GM12878 (cell line): Measurements from ENCODE around the gene MAP4K4. TPM values are rescaled to one million over a fixed set of nuclear protein-coding genes. Genes with fewer than 3 reads are reported as not detected.

ENCODE experiments used
- ATAC-seq: fragments of 200-7000 bp; cut with Tn5 transposase; 3 replicates; pipeline ENCODE4 v1.9.1; 2020; ENCODE audit warnings: mild to moderate bottlenecking, moderate library complexity
- BruUV-seq: library from RNA; stranded (reverse); fragments of 400-500 nt; replicated peaks from 2 replicates; lab custom pipeline; 2021; lab: Mats Ljungman, UMichigan
- CTCF ChIA-PET: fragments of 300-600 bp; sonication (Branson Sonifier 250); formaldehyde crosslinking; extraction: SDS; loops from one replicate; lab custom pipeline; 2021; ENCODE audit warnings: inconsistent platforms; lab: Yijun Ruan, JAX
- POLR2A ChIA-PET: fragments of 350-600 bp; formaldehyde crosslinking; extraction: SDS; loops from one replicate; lab custom pipeline; 2021; ENCODE audit warnings: inconsistent platforms; lab: Charles Lee
- RAD21 ChIA-PET: fragments of 300-600 bp; sonication (Branson Sonifier 250); formaldehyde crosslinking; loops from one replicate; lab custom pipeline; 2023; ENCODE audit warnings: antibody characterized with exemption; ENCODE audit not compliant: unreplicated experiment; lab: Charles Lee
- SMC1A ChIA-PET: fragments of 300-600 bp; sonication (Branson Sonifier 250); formaldehyde crosslinking; loops from one replicate; lab custom pipeline; 2023; ENCODE audit not compliant: unreplicated experiment, uncharacterized antibody; lab: Charles Lee
- DNase-seq: peaks from one replicate; pipeline ENCODE4 v3.0.0-alpha.2; 2011; ENCODE audit warnings: low read depth, low spot score
- FAIRE-seq: peaks from 3 replicates; lab custom pipeline; 2011; peaks lifted over from hg19 to GRCh38; lab: Jason Lieb, UNC
- H2AFZ ChIP-seq: 2 replicates; pipeline ENCODE4 v1.6.0; 2011; ENCODE audit warnings: low read depth, low read length, control low read depth; ENCODE audit not compliant: control insufficient read depth
- H3K27ac ChIP-seq: 2 replicates; pipeline ENCODE4 v1.5.1; 2011; ENCODE audit warnings: control low read depth; ENCODE audit not compliant: control insufficient read depth, insufficient read depth
- H3K27me3 ChIP-seq, 2 experiments: replicated peaks in 1 of 2; 2 replicates each; pipeline versions ENCODE4 v1.6.0 to v1.6.1; 2011; ENCODE audit warnings: low read length in 1 of 2; ENCODE audit not compliant: control insufficient read depth in 2 of 2, insufficient read depth in 2 of 2
- H3K36me3 ChIP-seq, 2 experiments: 2 replicates each; pipeline ENCODE4 v1.5.1; 2011; ENCODE audit warnings: low read length in 1 of 2; ENCODE audit not compliant: control insufficient read depth in 2 of 2, insufficient read depth in 2 of 2
- H3K4me1 ChIP-seq: 2 replicates; pipeline ENCODE4 v1.6.1; 2011; ENCODE audit warnings: mild to moderate bottlenecking, low read length, moderate library complexity, mixed read lengths; ENCODE audit not compliant: control insufficient read depth, insufficient read depth
- H3K4me2 ChIP-seq: 2 replicates; pipeline ENCODE4 v1.6.0; 2011; ENCODE audit warnings: control low read depth; ENCODE audit not compliant: control insufficient read depth, insufficient read depth
- H3K4me3 ChIP-seq: fragments of 200-600 bp; sonication (generic); 2 replicates; pipeline ENCODE4 v1.5.1; 2016
- H3K79me2 ChIP-seq: 2 replicates; pipeline ENCODE4 v1.6.0; 2011; ENCODE audit warnings: low read length; ENCODE audit not compliant: control insufficient read depth, insufficient read depth
- H3K9ac ChIP-seq: 2 replicates; pipeline ENCODE4 v1.8.0; 2011; ENCODE audit warnings: low read length, control low read depth, mixed read lengths; ENCODE audit not compliant: control insufficient read depth, insufficient read depth
- H3K9me3 ChIP-seq: replicated peaks from 3 replicates; pipeline ENCODE4 v1.5.1; 2011; ENCODE audit warnings: mild to moderate bottlenecking, low read length; ENCODE audit not compliant: control insufficient read depth, insufficient read depth
- H4K20me1 ChIP-seq: 2 replicates; pipeline ENCODE4 v1.6.0; 2011; ENCODE audit not compliant: control insufficient read depth, insufficient read depth
- CHD4 ChIP-seq: fragments of 200-600 bp; sonication (generic); IDR thresholded peaks from 2 replicates; pipeline ENCODE4 v1.6.1; 2016; ENCODE audit warnings: mild to moderate bottlenecking
- ETV6 ChIP-seq, 2 experiments: fragments of 450-650 bp in 1 of 2; IDR thresholded peaks in 1 of 2; conservative IDR thresholded peaks in 1 of 2; 2 replicates each; pipeline ENCODE4 v1.6.1; 2014; ENCODE audit warnings: antibody characterized with exemption in 1 of 2, borderline replicate concordance in 1 of 2, low read depth in 1 of 2, mild to moderate bottlenecking in 1 of 2, moderate library complexity in 1 of 2
- GABPA ChIP-seq: IDR thresholded peaks from 2 replicates; pipeline ENCODE4 v1.6.1; 2014; ENCODE audit warnings: antibody characterized with exemption, low read depth, mild to moderate bottlenecking, inconsistent platforms
- IRF4 ChIP-seq: IDR thresholded peaks from 2 replicates; pipeline ENCODE4 v1.6.1; 2011; ENCODE audit warnings: low read depth, low read length
- MYC ChIP-seq: IDR thresholded peaks from 2 replicates; pipeline ENCODE4 v1.6.1; 2011; ENCODE audit warnings: mild to moderate bottlenecking, low read length, moderate library complexity, inconsistent platforms; ENCODE audit not compliant: insufficient read depth, insufficient replicate concordance, insufficient read length, severe bottlenecking
- NBN ChIP-seq: fragments of 450-650 bp; IDR thresholded peaks from 2 replicates; pipeline ENCODE4 v1.6.1; 2016
- SIN3A ChIP-seq: IDR thresholded peaks from 2 replicates; pipeline ENCODE4 v1.6.1; 2012; ENCODE audit warnings: low read depth, low read length, improper control_type of control experiment
- TARDBP ChIP-seq: IDR thresholded peaks from 2 replicates; pipeline ENCODE4 v1.6.1; 2016; ENCODE audit warnings: borderline replicate concordance
- WGBS: methylation state at CpG from one replicate; pipeline ENCODE4 v1.1.6; 2016; ENCODE audit warnings: low lambda C conversion rate; ENCODE audit not compliant: insufficient replicate concordance, insufficient coverage; ENCODE audit errors: missing lambda C conversion rate; 5-methylcytosine and 5-hydroxymethylcytosine counted together
- in situ Hi-C: fragments of 300-500 bp; cut with MboI; formaldehyde crosslinking; loops from 9 replicates; pipeline ENCODE4 v1.14.3; 2018; ENCODE audit warnings: mixed read lengths
- intact Hi-C: fragments of 100-400 bp; cut with micrococcal nuclease; formaldehyde crosslinking; loops from one replicate; pipeline ENCODE4 v1.14.2; 2022; ENCODE audit not compliant: unreplicated experiment
- polyA plus RNA-seq, 11 experiments: library from polyadenylated mRNA; depleted of rRNA in 4 of 11; unstranded in 6 of 11; stranded (reverse) in 5 of 11; fragments of >200 nt; fragmentation: Nextera tagmentation in 4 of 11; fragmentation: Illumina TruSeq in 1 of 11; extraction: Ambion mirVana in 4 of 11; extraction: Trizol in 1 of 11; gene quantifications; 1 replicate in 1 of 11; 2 replicates in 10 of 11; pipeline versions ENCODE4 v1.2.1 to v1.2.3, GENCODE V29; 2011 to 2016; ENCODE audit warnings: inconsistent platforms in 2 of 11, missing spikeins in 2 of 11, low read depth in 1 of 11
- total RNA-seq, 4 experiments: library from RNA; depleted of rRNA in 3 of 4; stranded (reverse); fragments of >200 nt in 3 of 4; fragmentation: Illumina TruSeq in 1 of 4; extraction: Trizol in 1 of 4; gene quantifications; 2 replicates each; pipeline versions ENCODE4 v1.2.1 to v1.2.3, GENCODE V29; 2013 to 2021

MAP4K4 gene
- total and polyA plus RNA-seq, 10 of the 15 experiments (the other 5 are each of a cell fraction or from before 2014, with no cell fraction given), result 1.9 to 50.4 (median 9.7) TPM

GRCh38 chr2:101869527-101869926 is 172.0 kb downstream of the MAP4K4 start (continued):
- TF ChIP-seq GABPA (no peak), CHD4 (no peak), MYC (no peak), IRF4 (no peak), SIN3A (no peak), TARDBP (no peak)

DNA sequence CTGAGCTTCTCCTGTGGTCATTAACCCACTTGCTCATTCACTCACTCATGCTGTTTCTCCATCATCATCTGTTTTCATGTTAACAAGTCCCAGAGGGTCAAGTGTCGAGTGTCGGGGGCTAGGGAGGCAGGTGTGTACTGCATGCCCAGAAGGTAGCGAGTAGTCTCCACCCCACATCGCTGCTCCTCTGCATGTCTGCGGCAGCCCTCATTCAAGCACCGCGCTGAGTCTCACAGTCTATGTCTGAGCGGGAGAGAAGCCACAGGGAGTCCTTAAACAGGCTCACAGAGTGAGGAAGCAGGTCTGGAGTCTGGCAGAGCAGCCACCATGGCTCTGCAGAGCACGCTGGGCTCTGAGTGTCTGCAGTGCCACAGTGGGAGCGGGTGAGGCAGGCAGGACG is 172.9 kb downstream of the MAP4K4 start:
- Histone ChIP-seq H3K4me2 (no peak overlapping the region), H3K4me1 (no peaks in the 10 kb centered on the region), H4K20me1 (no peaks in the 10 kb centered on the region), H3K79me2 (no peaks in the 10 kb centered on the region), H3K27ac (no peak overlapping the region), H2AFZ (no peak overlapping the region), H3K9me3 (no peaks in the 10 kb centered on the region), H3K27me3 (no peaks in the 10 kb centered on the region), H3K4me3 (no peak overlapping the region), H3K36me3 (peaks cover 0 to 2% of the 10 kb centered on the region in 2 experiments; a peak in 2 of 4 replicates), H3K9ac (no peak overlapping the region)
- intact Hi-C loops (loop anchor here (10.0 kb wide), 2 partner anchors 456 to 526 kb away; no protein-coding TSS in a partner anchor), in situ Hi-C loops (no loop called here)
- ChIA-PET CTCF (interaction anchor here (1.0 kb wide), 1 partner anchor 39 kb away, joined by 3 read pairs; no protein-coding TSS in a partner anchor), RAD21 (no interaction called here), POLR2A (no interaction called here), SMC1A (interaction anchor here (1.4 kb wide), 1 partner anchor 11 kb away, joined by 3 read pairs; no protein-coding TSS in a partner anchor)
- no peak for DNase-seq
- 70% methylated on average over 11 of the region's 11 CpGs for WGBS
- FAIRE-seq, result no peak
- no TSS peak for BruUV-seq
- no peak for TF ChIP-seq ETV6 (conservative IDR thresholded peaks at IDR 0.05 in 1 of 2, IDR thresholded peaks at IDR 0.05 in 1 of 2; ENCODE audit: borderline replicate concordance in 1 of 2, low read depth in 1 of 2)
- no peak for TF ChIP-seq NBN
- ATAC-seq, result no peak
